Parathyroid adenoma (tissue), 2 donors: ENCODE measurements around the gene SSMEM1.
"Not testable (repeated sequence)": the region's sequence is repeated elsewhere in the genome, so short reads cannot be mapped to it uniquely, and the experiment has no call there.

Source experiments
- H2AFZ ChIP-seq: fragments of 300-600 bp; sonication (generic); one replicate; pipeline ENCODE4 v1.7.0; 2017; ENCODE audit warnings: antibody characterized with exemption, mild to moderate bottlenecking
- H3K27ac ChIP-seq: fragments of 300-600 bp; sonication (generic); one replicate; pipeline ENCODE4 v1.7.0; 2017
- H3K27me3 ChIP-seq: fragments of 300-600 bp; sonication (generic); one replicate; pipeline ENCODE4 v1.7.0; 2017; ENCODE audit warnings: low read length; ENCODE audit not compliant: control insufficient read depth, insufficient read depth
- H3K36me3 ChIP-seq: fragments of 300-600 bp; sonication (generic); one replicate; pipeline ENCODE4 v1.7.0; 2017; ENCODE audit warnings: low read length; ENCODE audit not compliant: control insufficient read depth, insufficient read depth
- H3K4me1 ChIP-seq: fragments of 300-600 bp; sonication (generic); one replicate; pipeline ENCODE4 v1.7.0; 2017; ENCODE audit warnings: control low read depth
- H3K4me2 ChIP-seq: fragments of 300-600 bp; sonication (generic); one replicate; pipeline ENCODE4 v1.7.0; 2017; ENCODE audit warnings: low read length
- H3K4me3 ChIP-seq: fragments of 300-600 bp; sonication (generic); one replicate; pipeline ENCODE4 v1.7.0; 2017; ENCODE audit warnings: low read depth, low read length
- H3K79me2 ChIP-seq: fragments of 300-600 bp; sonication (generic); one replicate; pipeline ENCODE4 v1.7.0; 2017; ENCODE audit warnings: control low read depth
- H3K9ac ChIP-seq: fragments of 300-600 bp; sonication (generic); one replicate; pipeline ENCODE4 v1.7.0; 2017; ENCODE audit warnings: mild to moderate bottlenecking
- H3K9me3 ChIP-seq: fragments of 300-600 bp; sonication (generic); one replicate; pipeline ENCODE4 v1.7.0; 2017; ENCODE audit warnings: low read length; ENCODE audit not compliant: control insufficient read depth
- TF ChIP-seq, protein P1 (sequence below): fragments of 300-600 bp; sonication (generic); IDR thresholded peaks from one replicate; pipeline ENCODE4 v1.7.0; 2017; ENCODE audit warnings: antibody characterized with exemption, mild to moderate bottlenecking
- donor health status: primary hyperparathyroidism.

Gene SSMEM1

GRCh38 chr7:130232209-130232608, 24.5 kb downstream of the SSMEM1 start:
- Histone ChIP-seq H3K79me2 (no peaks in the 10 kb centered on the region), H3K9me3 (no peaks in the 10 kb centered on the region), H2AFZ (peak overlapping the region; percentile 41), H3K36me3 (no peaks in the 10 kb centered on the region), H3K9ac (no peak overlapping the region), H3K27ac (no peak overlapping the region), H3K27me3 (no peaks in the 10 kb centered on the region), H3K4me2 (no peak overlapping the region), H3K4me1 (no peaks in the 10 kb centered on the region), H3K4me3 (no peak overlapping the region)
- TF ChIP-seq, protein P1, sequence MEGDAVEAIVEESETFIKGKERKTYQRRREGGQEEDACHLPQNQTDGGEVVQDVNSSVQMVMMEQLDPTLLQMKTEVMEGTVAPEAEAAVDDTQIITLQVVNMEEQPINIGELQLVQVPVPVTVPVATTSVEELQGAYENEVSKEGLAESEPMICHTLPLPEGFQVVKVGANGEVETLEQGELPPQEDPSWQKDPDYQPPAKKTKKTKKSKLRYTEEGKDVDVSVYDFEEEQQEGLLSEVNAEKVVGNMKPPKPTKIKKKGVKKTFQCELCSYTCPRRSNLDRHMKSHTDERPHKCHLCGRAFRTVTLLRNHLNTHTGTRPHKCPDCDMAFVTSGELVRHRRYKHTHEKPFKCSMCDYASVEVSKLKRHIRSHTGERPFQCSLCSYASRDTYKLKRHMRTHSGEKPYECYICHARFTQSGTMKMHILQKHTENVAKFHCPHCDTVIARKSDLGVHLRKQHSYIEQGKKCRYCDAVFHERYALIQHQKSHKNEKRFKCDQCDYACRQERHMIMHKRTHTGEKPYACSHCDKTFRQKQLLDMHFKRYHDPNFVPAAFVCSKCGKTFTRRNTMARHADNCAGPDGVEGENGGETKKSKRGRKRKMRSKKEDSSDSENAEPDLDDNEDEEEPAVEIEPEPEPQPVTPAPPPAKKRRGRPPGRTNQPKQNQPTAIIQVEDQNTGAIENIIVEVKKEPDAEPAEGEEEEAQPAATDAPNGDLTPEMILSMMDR, result no peak

DNA sequence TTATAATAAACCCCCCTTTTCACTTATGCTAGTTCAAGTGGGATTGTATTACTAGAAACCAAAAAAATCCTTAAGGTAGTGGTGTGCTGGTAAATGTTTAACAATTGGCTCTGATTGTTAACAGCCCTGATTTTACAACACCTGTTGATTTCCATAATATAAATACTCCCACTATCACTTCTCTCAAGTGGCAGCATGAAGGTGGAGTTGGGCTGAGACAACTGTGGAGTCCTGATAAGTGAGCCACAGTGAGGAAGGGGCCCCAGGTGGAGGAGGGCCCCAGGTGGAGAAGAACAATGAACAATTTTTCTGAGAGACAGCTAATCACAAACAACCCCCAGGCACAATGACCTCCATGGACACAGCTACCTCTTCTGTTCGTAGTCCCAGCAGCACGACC, 26.4 kb downstream of the SSMEM1 start:
- H2AFZ ChIP-seq, result no peak overlapping the region
- H3K27me3 ChIP-seq, result no peaks in the 10 kb centered on the region
- H3K79me2 ChIP-seq, result no peaks in the 10 kb centered on the region
- no peak overlapping the region for H3K4me3 ChIP-seq
- no peak overlapping the region for H3K4me2 ChIP-seq
- TF ChIP-seq, protein P1, result no peak
- no peak overlapping the region for H3K27ac ChIP-seq
- H3K9me3 ChIP-seq, result no peaks in the 10 kb centered on the region
- no peak overlapping the region for H3K9ac ChIP-seq
- no peaks in the 10 kb centered on the region for H3K36me3 ChIP-seq
- H3K4me1 ChIP-seq, result no peaks in the 10 kb centered on the region

DNA sequence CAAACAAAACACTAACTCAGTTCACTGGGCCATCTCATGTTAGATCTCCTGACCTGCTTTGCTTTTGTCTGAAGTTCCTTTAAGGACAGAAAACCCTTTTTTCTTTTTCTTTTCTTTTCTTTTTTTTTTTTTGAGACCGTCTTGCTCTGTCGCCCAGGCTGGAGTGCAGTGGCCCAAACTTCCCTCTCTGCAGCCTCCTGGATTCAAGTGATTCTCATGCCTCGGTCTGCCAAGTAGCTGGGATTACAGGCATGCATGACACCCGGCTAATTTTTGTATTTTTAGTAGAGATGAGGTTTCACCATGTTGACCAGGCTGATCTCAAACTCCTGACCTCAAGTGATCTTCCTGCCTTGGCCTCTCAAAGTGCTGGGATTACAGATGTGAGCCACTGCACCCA, 28.7 kb downstream of the SSMEM1 start:
- not testable (repeated sequence) for H3K36me3 ChIP-seq, H3K4me3 ChIP-seq, H3K4me1 ChIP-seq, H3K27ac ChIP-seq, H3K9me3 ChIP-seq, H3K4me2 ChIP-seq, H3K79me2 ChIP-seq, H3K9ac ChIP-seq, H3K27me3 ChIP-seq
- peak overlapping the region; percentile 45 for H2AFZ ChIP-seq

DNA sequence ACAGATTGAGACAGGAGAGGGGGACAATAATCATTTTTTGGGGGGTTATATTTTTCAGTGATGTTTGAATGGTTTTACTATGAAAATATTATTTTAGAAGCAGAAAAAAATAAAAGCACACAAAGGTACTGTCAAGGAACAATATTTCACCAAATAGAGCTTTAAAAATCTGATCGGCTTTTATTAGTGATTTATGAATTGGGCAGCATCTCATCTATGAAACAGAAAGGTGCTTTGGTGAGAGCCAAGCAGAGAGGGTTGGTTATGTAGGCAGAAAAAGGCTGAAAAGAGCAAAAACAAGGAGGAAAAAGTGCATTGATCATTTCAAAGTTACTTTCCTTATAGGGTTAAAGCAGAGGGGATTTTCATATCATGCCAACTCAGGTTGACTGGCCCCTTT, 32.6 kb downstream of the SSMEM1 start:
- TF ChIP-seq, protein P1, result no peak

DNA sequence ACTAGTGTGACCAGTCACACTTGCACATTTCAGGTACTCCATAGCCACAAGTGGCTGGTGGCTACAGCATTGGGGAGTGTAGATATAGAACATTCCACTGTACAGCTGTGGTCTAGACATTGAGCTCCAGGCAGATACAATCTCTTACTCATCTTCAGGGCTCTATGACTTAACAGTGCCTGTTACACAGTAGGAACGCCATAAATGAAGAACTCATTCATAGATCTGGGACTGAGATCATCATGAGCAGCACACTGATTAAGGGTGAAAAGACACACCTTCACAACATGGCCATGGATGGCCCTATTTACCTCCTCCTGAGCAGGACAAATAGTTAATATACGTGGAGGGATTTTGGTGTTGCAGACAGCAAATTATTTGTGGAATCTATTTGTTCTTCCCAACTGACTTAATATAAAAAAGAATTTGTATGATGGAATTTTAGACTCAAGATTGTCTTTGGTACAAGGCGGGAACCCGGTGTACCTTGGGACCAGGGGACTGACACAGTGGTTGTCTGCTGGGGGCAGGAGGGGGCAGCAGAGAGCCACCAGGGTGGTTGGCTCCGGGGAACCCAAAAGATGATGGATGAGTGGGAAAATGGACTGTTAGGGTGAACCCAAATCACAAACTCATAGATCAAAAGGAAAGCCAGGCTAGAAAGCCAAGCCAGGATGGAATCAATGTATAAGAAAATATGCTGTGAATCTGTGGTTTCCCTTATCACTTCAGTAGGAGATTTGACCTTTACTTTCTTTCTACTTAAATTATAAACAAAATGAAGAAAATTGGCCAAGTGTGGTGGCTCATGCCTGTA, 34.7 kb downstream of the SSMEM1 start:
- TF ChIP-seq, protein P1, result peak; percentile 63
- Histone ChIP-seq H3K9me3 (no peaks in the 10 kb centered on the region), H3K27me3 (no peaks in the 10 kb centered on the region), H3K79me2 (no peaks in the 10 kb centered on the region), H3K27ac (no peak overlapping the region), H3K4me2 (no peak overlapping the region), H3K4me3 (no peak overlapping the region), H3K36me3 (no peaks in the 10 kb centered on the region), H2AFZ (peak overlapping the region; percentile 17), H3K4me1 (no peaks in the 10 kb centered on the region), H3K9ac (no peak overlapping the region)

More for the DNA sequence above, 32.6 kb downstream of the SSMEM1 start:
- Histone ChIP-seq H3K36me3 (no peaks in the 10 kb centered on the region), H3K4me3 (no peak overlapping the region), H3K4me2 (no peak overlapping the region), H3K4me1 (no peaks in the 10 kb centered on the region), H3K9ac (no peak overlapping the region), H3K27me3 (no peaks in the 10 kb centered on the region), H3K9me3 (no peaks in the 10 kb centered on the region), H3K79me2 (no peaks in the 10 kb centered on the region), H3K27ac (no peak overlapping the region), H2AFZ (no peak overlapping the region)

- H3K9ac ChIP-seq, H3K27ac ChIP-seq, H3K4me3 ChIP-seq, H3K36me3 ChIP-seq, H3K27me3 ChIP-seq, H3K4me1 ChIP-seq, H3K9me3 ChIP-seq, H3K79me2 ChIP-seq, H3K4me2 ChIP-seq: not testable (repeated sequence)
- peak overlapping the region; percentile 6 for H2AFZ ChIP-seq
Measured at GRCh38 chr7:130243486-130243885, 35.8 kb downstream of the SSMEM1 start.

DNA sequence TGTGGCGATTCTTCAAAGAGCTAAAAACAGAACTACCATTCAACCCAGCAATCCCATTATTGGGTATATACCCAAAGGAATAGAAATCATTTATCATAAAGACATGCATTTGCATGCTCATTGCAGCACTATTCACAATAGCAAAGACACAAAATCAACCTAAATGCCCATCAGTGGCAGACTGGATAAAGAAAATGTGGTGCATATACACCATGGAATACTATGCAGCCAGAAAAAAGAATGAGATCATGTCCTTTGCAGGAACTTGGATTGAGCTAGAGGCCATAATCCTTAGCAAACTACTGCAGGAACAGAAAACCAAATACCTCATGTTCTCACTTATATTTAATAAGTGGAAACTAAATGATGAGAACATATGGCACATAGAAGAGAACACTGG, 38.8 kb downstream of the SSMEM1 start:
- not testable (repeated sequence) for H3K27ac ChIP-seq

GRCh38 chr7:130248842-130249241, 41.2 kb downstream of the SSMEM1 start:
- H3K4me2 ChIP-seq, H3K36me3 ChIP-seq, H3K4me1 ChIP-seq, H3K27ac ChIP-seq, H3K9me3 ChIP-seq, H3K27me3 ChIP-seq, H3K4me3 ChIP-seq, H3K79me2 ChIP-seq, H3K9ac ChIP-seq, H2AFZ ChIP-seq: not testable (repeated sequence)

More for the DNA sequence above, 38.8 kb downstream of the SSMEM1 start:
- H2AFZ ChIP-seq, H3K27me3 ChIP-seq, H3K79me2 ChIP-seq, H3K4me1 ChIP-seq, H3K9ac ChIP-seq, H3K9me3 ChIP-seq, H3K36me3 ChIP-seq, H3K4me3 ChIP-seq, H3K4me2 ChIP-seq: not testable (repeated sequence)
